HUES6 (cell line): ENCODE measurements around the gene CKAP2L.

Experiments
- H3K27ac ChIP-seq: 2 replicates; pipeline ENCODE4 v1.7.0; 2013; ENCODE audit warnings: low read depth, mild to moderate bottlenecking, low read length, inconsistent platforms
- H3K27me3 ChIP-seq: 2 replicates; pipeline ENCODE4 v1.6.1; 2013; ENCODE audit warnings: low read length; ENCODE audit not compliant: control insufficient read depth, insufficient read depth
- H3K36me3 ChIP-seq: 2 replicates; pipeline ENCODE4 v1.6.1; 2013; ENCODE audit warnings: low read length; ENCODE audit not compliant: control insufficient read depth, insufficient read depth
- H3K4me1 ChIP-seq: 2 replicates; pipeline ENCODE4 v1.6.1; 2013; ENCODE audit warnings: low read length; ENCODE audit not compliant: control insufficient read depth, insufficient read depth
- H3K4me3 ChIP-seq: 2 replicates; pipeline ENCODE4 v1.5.1; 2013; ENCODE audit warnings: low read depth, low read length
- H3K9ac ChIP-seq: one replicate; pipeline ENCODE4 v1.6.1; 2013; ENCODE audit warnings: mild to moderate bottlenecking, low read length
- H3K9me3 ChIP-seq: 2 replicates; pipeline ENCODE4 v1.6.1; 2013; ENCODE audit warnings: low read depth, low read length; ENCODE audit not compliant: control insufficient read depth, insufficient read depth

CKAP2L gene

GRCh38 chr2:112703684-112704083 is 60.7 kb downstream of the CKAP2L start:
- H3K36me3 ChIP-seq: no peaks in the 10 kb centered on the region
- H3K9me3 ChIP-seq: no peaks in the 10 kb centered on the region
- H3K4me1 ChIP-seq: no peaks in the 10 kb centered on the region; the same call in 1 of the 2 replicates
- H3K4me3 ChIP-seq: no peak overlapping the region
- H3K9ac ChIP-seq: no peak overlapping the region
- no peaks in the 10 kb centered on the region for H3K27me3 ChIP-seq
- no peak overlapping the region for H3K27ac ChIP-seq

GRCh38 chr2:112701052-112701451 is 63.4 kb downstream of the CKAP2L start:
- Histone ChIP-seq H3K36me3 (no peaks in the 10 kb centered on the region), H3K4me1 (no peaks in the 10 kb centered on the region; the same call in 1 of the 2 replicates), H3K4me3 (no peak overlapping the region), H3K9ac (no peak overlapping the region), H3K27me3 (no peaks in the 10 kb centered on the region), H3K27ac (no peak overlapping the region), H3K9me3 (no peaks in the 10 kb centered on the region)

- H3K9ac ChIP-seq: no peak overlapping the region
- H3K9me3 ChIP-seq: no peaks in the 10 kb centered on the region
- no peak overlapping the region for H3K4me3 ChIP-seq
- H3K4me1 ChIP-seq: no peaks in the 10 kb centered on the region
- H3K27me3 ChIP-seq: no peaks in the 10 kb centered on the region
- no peaks in the 10 kb centered on the region for H3K36me3 ChIP-seq
- H3K27ac ChIP-seq: no peak overlapping the region
Measured at GRCh38 chr2:112699984-112700667, 64.3 kb downstream of the CKAP2L start.

- Histone ChIP-seq H3K4me1 (no peaks in the 10 kb centered on the region), H3K9me3 (no peaks in the 10 kb centered on the region), H3K9ac (no peak overlapping the region), H3K36me3 (no peaks in the 10 kb centered on the region), H3K4me3 (no peak overlapping the region), H3K27me3 (no peaks in the 10 kb centered on the region), H3K27ac (no peak overlapping the region)
Measured at GRCh38 chr2:112698834-112699515, 65.4 kb downstream of the CKAP2L start.

- Histone ChIP-seq H3K4me3 (no peak overlapping the region), H3K27me3 (no peaks in the 10 kb centered on the region), H3K4me1 (peaks cover 14% of the 10 kb centered on the region)
Measured at GRCh38 chr2:112694182-112694581, 70.2 kb downstream of the CKAP2L start.

GRCh38 chr2:112693596-112693995 is 70.8 kb downstream of the CKAP2L start:
- no peak overlapping the region for H3K27ac ChIP-seq
- no peaks in the 10 kb centered on the region for H3K9me3 ChIP-seq
- no peaks in the 10 kb centered on the region for H3K27me3 ChIP-seq
- no peak overlapping the region for H3K4me3 ChIP-seq
- H3K9ac ChIP-seq: no peak overlapping the region
- H3K4me1 ChIP-seq: peaks cover 14% of the 10 kb centered on the region
- H3K36me3 ChIP-seq: no peaks in the 10 kb centered on the region

More at GRCh38 chr2:112694182-112694581, 70.2 kb downstream of the CKAP2L start:
- no peak overlapping the region for H3K27ac ChIP-seq
- H3K9ac ChIP-seq: no peak overlapping the region
- no peaks in the 10 kb centered on the region for H3K36me3 ChIP-seq
- H3K9me3 ChIP-seq: no peaks in the 10 kb centered on the region

GRCh38 chr2:112692918-112693317 is 71.5 kb downstream of the CKAP2L start:
- Histone ChIP-seq H3K4me1 (peaks cover 14% of the 10 kb centered on the region), H3K27me3 (no peaks in the 10 kb centered on the region), H3K4me3 (no peak overlapping the region), H3K36me3 (no peaks in the 10 kb centered on the region), H3K9ac (peak overlapping the region; percentile 26), H3K9me3 (no peaks in the 10 kb centered on the region), H3K27ac (no peak overlapping the region)

GRCh38 chr2:112692495-112692911 is 71.9 kb downstream of the CKAP2L start:
- Histone ChIP-seq H3K27ac (no peak overlapping the region), H3K4me3 (no peak overlapping the region), H3K4me1 (peaks cover 14% of the 10 kb centered on the region), H3K9ac (peak overlapping the region; percentile 26), H3K9me3 (no peaks in the 10 kb centered on the region), H3K36me3 (no peaks in the 10 kb centered on the region), H3K27me3 (no peaks in the 10 kb centered on the region)

GRCh38 chr2:112691881-112692281 is 72.5 kb downstream of the CKAP2L start:
- no peak overlapping the region for H3K9ac ChIP-seq
- H3K4me3 ChIP-seq: no peak overlapping the region
- H3K4me1 ChIP-seq: peaks cover 14% of the 10 kb centered on the region
- H3K36me3 ChIP-seq: no peaks in the 10 kb centered on the region
- no peaks in the 10 kb centered on the region for H3K9me3 ChIP-seq
- H3K27me3 ChIP-seq: no peaks in the 10 kb centered on the region
- H3K27ac ChIP-seq: no peak overlapping the region

GRCh38 chr2:112690853-112691401 is 73.5 kb downstream of the CKAP2L start:
- Histone ChIP-seq H3K4me1 (peaks cover 14% of the 10 kb centered on the region), H3K4me3 (no peak overlapping the region), H3K36me3 (no peaks in the 10 kb centered on the region), H3K27ac (no peak overlapping the region), H3K9ac (no peak overlapping the region), H3K27me3 (no peaks in the 10 kb centered on the region), H3K9me3 (no peaks in the 10 kb centered on the region)
